ENCODE measurements around the gene SKOR1.
A peak's percentile ranks its signal among the peaks of the same experiment; 100 is the strongest.

The SKOR1 gene

GRCh38 chr15:67832897-67833709 is 7.8 kb downstream of the SKOR1 start:
- no peak for DNase-seq

- DNase-seq: no peak
Measured at GRCh38 chr15:67833710-67834511, 8.6 kb downstream of the SKOR1 start.

- DNase-seq: no peak
Measured at GRCh38 chr15:67834581-67835296, 9.4 kb downstream of the SKOR1 start.

GRCh38 chr15:67835297-67836133 is 10.2 kb downstream of the SKOR1 start:
- DNase-seq: no peak

- DNase-seq: no peak
Measured at GRCh38 chr15:67836134-67836455, 10.8 kb downstream of the SKOR1 start.

GRCh38 chr15:67836477-67836876 is 11.2 kb downstream of the SKOR1 start:
- DNase-seq: peak in 3 of 5 experiments; percentile 31 to 46 (median 43)

GRCh38 chr15:67836955-67837354 is 11.6 kb downstream of the SKOR1 start:
- DNase-seq: no peak

GRCh38 chr15:67838789-67839332 is 13.6 kb downstream of the SKOR1 start:
- DNase-seq: no peak

- DNase-seq: peak in 1 of 5 experiments; percentile 59
Measured at GRCh38 chr15:67839499-67839928, 14.2 kb downstream of the SKOR1 start.

GRCh38 chr15:67839929-67840748 is 14.8 kb downstream of the SKOR1 start, which contains the start of gene RNU6-1:
TSS of gene RNU6-1 (minus strand) at chr15:67840045.
- peak; percentile 86 to 97 (median 94) for DNase-seq

- no peak for DNase-seq
Measured at GRCh38 chr15:67840749-67841512, 15.6 kb downstream of the SKOR1 start.

- no peak for DNase-seq
Measured at GRCh38 chr15:67841513-67841762, 16.1 kb downstream of the SKOR1 start.

- DNase-seq: no peak
Measured at GRCh38 chr15:67843092-67843501, 17.8 kb downstream of the SKOR1 start.

GRCh38 chr15:67843571-67844387 is 18.5 kb downstream of the SKOR1 start:
- no peak for DNase-seq

GRCh38 chr15:67845974-67846373 is 20.7 kb downstream of the SKOR1 start:
- DNase-seq: no peak

- no peak for DNase-seq
Measured at GRCh38 chr15:67849538-67849937, 24.2 kb downstream of the SKOR1 start.

GRCh38 chr15:67850336-67850735 is 25.0 kb downstream of the SKOR1 start:
- DNase-seq: no peak

- no peak for DNase-seq
Measured at GRCh38 chr15:67850994-67851571, 25.8 kb downstream of the SKOR1 start.

GRCh38 chr15:67852418-67852817 is 27.1 kb downstream of the SKOR1 start:
- DNase-seq: no peak

Data from T-helper 2 cell (primary cell).